ENCODE data around the gene SLC44A4. TPM values are rescaled to one million over a fixed set of nuclear protein-coding genes. Genes with fewer than 3 reads are reported as not detected.
"Not testable (repeated sequence)": the region's sequence is repeated elsewhere in the genome, so short reads cannot be mapped to it uniquely, and the experiment has no call there.

The SLC44A4 gene
- polyA plus RNA-seq, 1 of the 3 experiments (the other 2 are of a cell fraction), result 0.26 TPM

- peaks cover 0 to 3% of the 10 kb centered on the region in 2 experiments; a peak in 1 of 4 replicates for H3K4me1 ChIP-seq (ENCODE audit: control insufficient read depth in 1 of 2, insufficient read depth in 2 of 2, low read depth in 1 of 2, low read length in 1 of 2)
- H3K79me2 ChIP-seq (ENCODE audit: insufficient read depth), result peaks cover 10% of the 10 kb centered on the region
- H2AFZ ChIP-seq (ENCODE audit: low read depth), result no peak overlapping the region
- no peak overlapping the region for H3K4me2 ChIP-seq
- H3K9me2 ChIP-seq, result no peaks in the 10 kb centered on the region
- WGBS (ENCODE audit: low lambda C conversion rate), result 94% methylated on average over 4 of the region's 4 CpGs
- no peaks in the 10 kb centered on the region for H3K36me3 ChIP-seq (replicated peaks in 1 of 2; ENCODE audit: control insufficient read depth in 1 of 2, insufficient read depth in 2 of 2, low read length in 1 of 2)
- DNase-seq, result no peak
- H3F3A ChIP-seq (replicated peaks; ENCODE audit: insufficient read depth), result peaks cover 7% of the 10 kb centered on the region
- H3K9me3 ChIP-seq, result no peaks in the 10 kb centered on the region
- no peak overlapping the region for H3K9ac ChIP-seq
- H3K27ac ChIP-seq (ENCODE audit: low read depth in 2 of 2, low read length in 1 of 2), result no peak overlapping the region
- ChIA-PET CTCF (interaction anchor here (1.5 kb wide), 1 partner anchor 35 kb away, joined by 3 read pairs; no protein-coding TSS in a partner anchor), POLR2A (no interaction called here)
- H3K4me3 ChIP-seq (ENCODE audit: low read depth in 2 of 2, low read length in 1 of 2), result no peak overlapping the region
- no peaks in the 10 kb centered on the region for H4K20me1 ChIP-seq (ENCODE audit: insufficient read depth)
- TF ChIP-seq NRF1 (IDR thresholded peaks at IDR 0.05; ENCODE audit: low read depth, low read length) (no peak), CHD2 (IDR thresholded peaks at IDR 0.05; ENCODE audit: low read length, partially characterized antibody) (no peak), SMC3 (IDR thresholded peaks at IDR 0.05; ENCODE audit: low read depth, low read length) (no peak), GATA2 (CRISPR knock-in tag; IDR thresholded peaks at IDR 0.05) (no peak), YY1 (IDR thresholded peaks at IDR 0.05; ENCODE audit: low read depth) (no peak), TEAD4 (IDR thresholded peaks at IDR 0.05; ENCODE audit: borderline replicate concordance, insufficient read depth) (no peak), FOXJ3 (CRISPR knock-in tag; IDR thresholded peaks at IDR 0.05) (no peak), RCOR1 (IDR thresholded peaks at IDR 0.05; ENCODE audit: low read length) (no peak), FOSL2 (IDR thresholded peaks at IDR 0.05; ENCODE audit: borderline replicate concordance, low read depth) (no peak), MAX (IDR thresholded peaks at IDR 0.05; ENCODE audit: low read depth) (no peak), RFX5 (IDR thresholded peaks at IDR 0.05; ENCODE audit: low read length) (no peak), PBX3 (IDR thresholded peaks at IDR 0.05) (no peak)
- H3K27me3 ChIP-seq (ENCODE audit: insufficient read depth), result no peaks in the 10 kb centered on the region
Observed at GRCh38 chr6:31825553-31825952, 53.2 kb downstream of the SLC44A4 start.

GRCh38 chr6:31823592-31824196 is 55.1 kb downstream of the SLC44A4 start:
- POLR2A ChIA-PET, result not testable (repeated sequence)

More at GRCh38 chr6:31823592-31824196, 55.1 kb downstream of the SLC44A4 start:
- 96% methylated on average over 9 of the region's 9 CpGs for WGBS (ENCODE audit: low lambda C conversion rate)
- H3F3A ChIP-seq (replicated peaks; ENCODE audit: insufficient read depth); H3K9me2 ChIP-seq; H3K4me3 ChIP-seq (ENCODE audit: low read depth in 2 of 2, low read length in 1 of 2); H3K27me3 ChIP-seq (ENCODE audit: insufficient read depth); H4K20me1 ChIP-seq (ENCODE audit: insufficient read depth); H3K27ac ChIP-seq (ENCODE audit: low read depth in 2 of 2, low read length in 1 of 2); H2AFZ ChIP-seq (ENCODE audit: low read depth); CTCF ChIA-PET; H3K79me2 ChIP-seq (ENCODE audit: insufficient read depth); DNase-seq; H3K4me2 ChIP-seq; H3K9ac ChIP-seq; H3K36me3 ChIP-seq (replicated peaks in 1 of 2; ENCODE audit: control insufficient read depth in 1 of 2, insufficient read depth in 2 of 2, low read length in 1 of 2); H3K4me1 ChIP-seq (ENCODE audit: control insufficient read depth in 1 of 2, insufficient read depth in 2 of 2, low read depth in 1 of 2, low read length in 1 of 2); H3K9me3 ChIP-seq: not testable (repeated sequence)
